Measurements from ENCODE around the gene PTPN13.

The PTPN13 gene

GRCh38 chr4:86683983-86684382, 89.9 kb downstream of the PTPN13 start:
- no peak for TF ChIP-seq CTCF (IDR thresholded peaks at IDR 0.05; ENCODE audit: low read depth, low read length, missing control alignments)
- no peak overlapping the region for H3K4me3 ChIP-seq (replicated peaks; ENCODE audit: low read depth, low read length)
- DNase-seq (ENCODE audit: extremely low read depth, low read depth): no peak

- no peak for TF ChIP-seq CTCF (IDR thresholded peaks at IDR 0.05; ENCODE audit: low read depth, low read length, missing control alignments)
- no peak overlapping the region for H3K4me3 ChIP-seq (replicated peaks; ENCODE audit: low read depth, low read length)
- DNase-seq (ENCODE audit: extremely low read depth, low read depth): no peak
Observed at GRCh38 chr4:86685401-86685800, 91.3 kb downstream of the PTPN13 start.

DNA sequence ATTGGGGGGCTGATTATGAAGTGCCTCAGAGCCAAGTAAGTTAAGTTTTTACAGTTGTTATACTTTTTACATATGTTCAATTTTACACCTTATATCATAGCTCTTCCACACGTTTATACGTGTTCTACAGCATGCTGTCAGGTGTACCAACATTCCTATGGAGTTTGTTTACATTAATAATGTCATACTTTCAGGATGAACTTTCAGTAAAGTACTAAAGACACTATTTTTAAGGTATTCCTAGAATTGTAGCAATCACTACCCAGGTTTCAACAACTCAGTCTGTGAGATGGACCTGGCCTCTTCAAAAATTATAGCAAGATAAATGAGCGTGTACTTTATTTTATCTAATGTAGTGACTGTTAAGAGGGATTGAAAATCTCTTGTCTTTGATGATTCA, 92.6 kb downstream of the PTPN13 start:
- no peak for DNase-seq (ENCODE audit: extremely low read depth, low read depth)
- TF ChIP-seq CTCF (IDR thresholded peaks at IDR 0.05; ENCODE audit: low read depth, low read length, missing control alignments): no peak
- no peak overlapping the region for H3K4me3 ChIP-seq (replicated peaks; ENCODE audit: low read depth, low read length)

DNA sequence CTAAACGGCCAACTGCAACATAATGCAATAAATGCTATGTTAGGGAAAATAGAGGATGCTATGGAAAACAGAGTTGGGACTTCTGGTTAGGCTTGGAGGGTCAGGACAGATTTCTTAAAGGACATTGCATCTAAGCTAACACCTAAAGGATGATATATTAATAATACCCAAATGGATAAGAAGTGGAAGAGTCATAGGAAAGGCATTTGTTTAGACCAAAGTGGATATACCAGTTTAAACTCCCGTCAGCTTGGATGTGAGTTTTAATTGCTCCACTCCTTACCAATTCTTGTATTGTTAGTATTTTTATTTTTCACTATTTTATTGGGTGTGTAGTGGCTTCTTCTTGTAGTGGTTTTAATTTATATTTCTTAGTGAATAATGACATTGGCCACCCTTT, 93.9 kb downstream of the PTPN13 start:
- H3K4me3 ChIP-seq (replicated peaks; ENCODE audit: low read depth, low read length): no peak overlapping the region
- DNase-seq (ENCODE audit: extremely low read depth, low read depth): no peak
- TF ChIP-seq CTCF (IDR thresholded peaks at IDR 0.05; ENCODE audit: low read depth, low read length, missing control alignments): no peak

DNA sequence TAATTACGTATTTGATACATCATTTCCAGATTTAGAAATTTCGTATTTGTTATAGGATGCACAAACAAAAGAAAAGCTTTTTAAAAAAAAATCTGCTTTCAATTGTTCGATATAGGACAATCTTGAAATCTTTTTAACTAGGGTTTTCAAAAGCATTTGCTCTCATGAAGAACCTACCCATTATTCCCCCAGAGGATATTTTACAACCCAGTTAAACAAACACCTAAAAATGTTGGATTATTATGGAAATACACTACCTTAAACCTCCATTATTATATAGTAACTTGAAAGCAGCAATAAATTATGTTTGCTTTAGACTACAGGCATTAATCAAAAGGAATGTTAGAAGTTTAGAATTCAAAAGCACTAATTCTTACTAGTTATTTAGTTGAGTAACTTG, 110.5 kb downstream of the PTPN13 start:
- no peak overlapping the region for H3K4me3 ChIP-seq (replicated peaks; ENCODE audit: low read depth, low read length)
- no peak for DNase-seq (ENCODE audit: extremely low read depth, low read depth)
- TF ChIP-seq CTCF (IDR thresholded peaks at IDR 0.05; ENCODE audit: low read depth, low read length, missing control alignments): no peak

GRCh38 chr4:86706923-86707597, 112.9 kb downstream of the PTPN13 start:
- no peak for DNase-seq (ENCODE audit: extremely low read depth, low read depth)
- TF ChIP-seq CTCF (IDR thresholded peaks at IDR 0.05; ENCODE audit: low read depth, low read length, missing control alignments): no peak
- H3K4me3 ChIP-seq (replicated peaks; ENCODE audit: low read depth, low read length): no peak overlapping the region

DNA sequence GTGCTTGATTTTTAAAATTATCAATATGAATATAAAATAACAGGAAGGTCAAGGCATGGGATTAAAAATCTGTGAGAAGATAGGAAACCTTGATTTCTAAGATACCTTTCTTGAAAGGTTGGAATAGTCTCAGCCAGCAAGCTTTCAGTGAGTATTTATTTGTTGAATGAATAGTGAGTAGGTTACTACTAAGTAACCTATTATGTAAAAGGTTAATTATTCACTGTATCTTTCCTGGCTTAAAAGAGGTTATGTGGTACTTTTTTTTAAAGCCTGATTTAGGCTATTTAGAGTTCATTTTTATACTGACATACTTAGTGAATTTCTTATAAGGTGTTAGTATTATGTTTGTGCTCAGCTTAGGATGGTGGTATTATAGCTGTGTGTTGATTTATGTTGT, 123.5 kb downstream of the PTPN13 start:
- no peak for DNase-seq (ENCODE audit: extremely low read depth, low read depth)
- no peak overlapping the region for H3K4me3 ChIP-seq (replicated peaks; ENCODE audit: low read depth, low read length)
- TF ChIP-seq CTCF (IDR thresholded peaks at IDR 0.05; ENCODE audit: low read depth, low read length, missing control alignments): no peak
